Liver (tissue), 9 donors: ENCODE results near the gene LIM2. TPM values are rescaled to one million over a fixed set of nuclear protein-coding genes. Genes with fewer than 3 reads are reported as not detected.

Experiments used
- DNase-seq: peaks from one replicate; pipeline ENCODE4 v3.0.0-alpha.2; 2017; ENCODE audit warnings: low spot score
- H3K27ac ChIP-seq, 2 donors: one replicate each; pipeline ENCODE4 v1.7.0; 2013; ENCODE audit warnings: inconsistent platforms in 2 of 2, low read length in 2 of 2, control low read depth in 1 of 2, low read depth in 1 of 2, mild to moderate bottlenecking in 1 of 2
- H3K27me3 ChIP-seq, 4 donors: one replicate each; pipeline versions ENCODE4 v1.6.1 to v1.7.0; 2013; ENCODE audit warnings: low read length in 3 of 4, inconsistent platforms in 1 of 4, mild to moderate bottlenecking in 1 of 4, moderate library complexity in 1 of 4; ENCODE audit not compliant: control insufficient read depth in 4 of 4, insufficient read depth in 4 of 4
- H3K36me3 ChIP-seq, 4 donors: one replicate each; pipeline versions ENCODE4 v1.6.1 to v1.7.0; 2013; ENCODE audit warnings: low read length in 3 of 4, mild to moderate bottlenecking in 3 of 4, low read depth in 1 of 4, moderate library complexity in 1 of 4; ENCODE audit not compliant: control insufficient read depth in 4 of 4, insufficient read depth in 3 of 4
- H3K4me1 ChIP-seq, 4 donors: one replicate each; pipeline versions ENCODE4 v1.6.1 to v1.7.0; 2013; ENCODE audit warnings: low read length in 3 of 4, mild to moderate bottlenecking in 3 of 4, moderate library complexity in 1 of 4; ENCODE audit not compliant: control insufficient read depth in 4 of 4, insufficient read depth in 4 of 4
- H3K4me3 ChIP-seq, 3 donors: one replicate each; pipeline versions ENCODE4 v1.6.1 to v1.7.0; 2013; ENCODE audit warnings: low read length in 3 of 3, control low read depth in 1 of 3, low read depth in 1 of 3, mild to moderate bottlenecking in 1 of 3
- H3K9ac ChIP-seq, 2 donors: one replicate each; pipeline ENCODE4 v1.7.0; 2013; ENCODE audit warnings: low read length in 2 of 2, mild to moderate bottlenecking in 2 of 2, moderate library complexity in 2 of 2, control low read depth in 1 of 2, low read depth in 1 of 2
- H3K9me3 ChIP-seq, 4 donors: one replicate each; pipeline versions ENCODE4 v1.6.1 to v1.7.0; 2013; ENCODE audit warnings: low read length in 3 of 4; ENCODE audit not compliant: control insufficient read depth in 4 of 4
- EGR1 ChIP-seq, 2 donors: IDR thresholded peaks; 2 replicates each; pipeline ENCODE4 v1.6.1; 2016 to 2018; ENCODE audit warnings: antibody characterized with exemption in 2 of 2, low read depth in 2 of 2
- FOXA1 ChIP-seq: IDR thresholded peaks from 2 replicates; pipeline ENCODE4 v1.6.1; 2016; ENCODE audit warnings: antibody characterized with exemption
- FOXA2 ChIP-seq: IDR thresholded peaks from 2 replicates; pipeline ENCODE4 v1.6.1; 2016; ENCODE audit warnings: antibody characterized with exemption
- GABPA ChIP-seq, 2 donors: IDR thresholded peaks in 1 of 2; conservative IDR thresholded peaks in 1 of 2; 2 replicates each; pipeline ENCODE4 v1.6.1; 2016; ENCODE audit warnings: antibody characterized with exemption in 2 of 2, mild to moderate bottlenecking in 1 of 2, moderate library complexity in 1 of 2
- HNF4A ChIP-seq, 2 donors: conservative IDR thresholded peaks; 2 replicates each; pipeline ENCODE4 v1.6.1; 2016; ENCODE audit warnings: antibody characterized with exemption in 2 of 2, mild to moderate bottlenecking in 2 of 2
- HNF4G ChIP-seq: IDR thresholded peaks from 2 replicates; pipeline ENCODE4 v1.6.1; 2016; ENCODE audit warnings: antibody characterized with exemption
- JUND ChIP-seq, 2 donors: IDR thresholded peaks; 2 replicates each; pipeline ENCODE4 v1.6.1; 2016; ENCODE audit warnings: antibody characterized with exemption in 2 of 2
- NR2F2 ChIP-seq: IDR thresholded peaks from 2 replicates; pipeline ENCODE4 v1.6.1; 2016; ENCODE audit warnings: antibody characterized with exemption
- RAD21 ChIP-seq, 2 donors: IDR thresholded peaks; 2 replicates each; pipeline ENCODE4 v1.6.1; 2016; ENCODE audit warnings: antibody characterized with exemption in 2 of 2, mild to moderate bottlenecking in 2 of 2
- RXRA ChIP-seq, 2 donors: IDR thresholded peaks; 2 replicates each; pipeline ENCODE4 v1.6.1; 2017 to 2018; ENCODE audit warnings: antibody characterized with exemption in 2 of 2, mild to moderate bottlenecking in 1 of 2
- SP1 ChIP-seq: IDR thresholded peaks from 2 replicates; pipeline ENCODE4 v1.6.1; 2018; ENCODE audit warnings: antibody characterized with exemption, mild to moderate bottlenecking
- TAF1 ChIP-seq: conservative IDR thresholded peaks from 2 replicates; pipeline ENCODE4 v1.6.1; 2016; ENCODE audit warnings: antibody characterized with exemption, mild to moderate bottlenecking
- YY1 ChIP-seq: IDR thresholded peaks from 2 replicates; pipeline ENCODE4 v1.6.1; 2016; ENCODE audit warnings: antibody characterized with exemption, mild to moderate bottlenecking
- ZBTB33 ChIP-seq: IDR thresholded peaks from 2 replicates; pipeline ENCODE4 v1.6.1; 2016; ENCODE audit warnings: antibody characterized with exemption
- WGBS: extraction: QIAGEN DNeasy Blood & Tissue Kit; methylation state at CpG from one replicate; pipeline ENCODE4 v1.1.7; 2013; 5-methylcytosine and 5-hydroxymethylcytosine counted together
- polyA plus RNA-seq, 2 donors: library from polyadenylated mRNA; stranded (reverse) in 1 of 2; unstranded in 1 of 2; fragments of 200-250 nt in 1 of 2; fragments of >200 nt in 1 of 2; fragmentation: Nextera tagmentation in 1 of 2; extraction: Ambion mirVana in 1 of 2; gene quantifications; one replicate each; pipeline versions ENCODE4 v1.2.1 to v1.2.3, GENCODE V29; 2013 to 2015
- total RNA-seq, 2 donors: library from RNA; depleted of rRNA; stranded (reverse); fragments of >200 nt; gene quantifications; one replicate each; pipeline ENCODE4 v1.2.3, GENCODE V29; 2014
- TF ChIP-seq, protein P1 (sequence below): IDR thresholded peaks from 2 replicates; pipeline ENCODE4 v1.6.1; 2016; ENCODE audit warnings: antibody characterized with exemption
- TF ChIP-seq, protein P2 (sequence below): IDR thresholded peaks from 2 replicates; pipeline ENCODE4 v1.6.1; 2016; ENCODE audit warnings: antibody characterized with exemption
- TF ChIP-seq, protein P3 (sequence below): fragments of 150-350 bp; IDR thresholded peaks from 2 replicates; pipeline ENCODE4 v1.5.1; 2017; ENCODE audit warnings: improper control_type of control experiment, low read depth, low read length; ENCODE audit not compliant: missing input control
- TF ChIP-seq, protein P4 (sequence below): IDR thresholded peaks from 2 replicates; pipeline ENCODE4 v1.6.1; 2016; ENCODE audit warnings: antibody characterized with exemption, mild to moderate bottlenecking
- donor health status: healthy.
- donor health status: healthy.
- donor health status: healthy.
- donor health status: healthy.
- donor health status: healthy.

LIM2 gene
- total and polyA plus RNA-seq, 4 donors = not detected

GRCh38 chr19:51339687-51340656 lies 47.8 kb downstream of the LIM2 start:
- peak overlapping the region in 2 of 3 donors; percentile 66 to 78 for H3K4me3 ChIP-seq
- no peaks in the 10 kb centered on the region for H3K27me3 ChIP-seq
- WGBS = 4% methylated on average over 107 of the region's 107 CpGs
- H3K36me3 ChIP-seq = peaks cover 0 to 3% (median 0%) of the 10 kb centered on the region in 4 donors
- H3K27ac ChIP-seq = peak overlapping the region; percentile 20 to 52
- peak; percentile 100 for DNase-seq
- no peaks in the 10 kb centered on the region for H3K9me3 ChIP-seq
- peaks cover 7 to 17% (median 13%) of the 10 kb centered on the region in 4 donors for H3K4me1 ChIP-seq
- TF ChIP-seq GABPA (IDR thresholded peaks at IDR 0.05 in 1 of 2, conservative IDR thresholded peaks at IDR 0.05 in 1 of 2) (no peak), JUND (IDR thresholded peaks at IDR 0.05) (no peak), HNF4A (conservative IDR thresholded peaks at IDR 0.05) (peak in 1 of 2 donors; percentile 10), NR2F2 (no peak), HNF4G (no peak), YY1 (peak; percentile 55), RXRA (IDR thresholded peaks at IDR 0.05) (peak in 1 of 2 donors; percentile 26), FOXA2 (no peak), EGR1 (IDR thresholded peaks at IDR 0.05; ENCODE audit: low read depth in 2 of 2) (no peak), FOXA1 (no peak), TAF1 (no peak), RAD21 (IDR thresholded peaks at IDR 0.05) (peak in 1 of 2 donors; percentile 10), ZBTB33 (no peak), SP1 (peak; percentile 69)
- TF ChIP-seq, protein P1, sequence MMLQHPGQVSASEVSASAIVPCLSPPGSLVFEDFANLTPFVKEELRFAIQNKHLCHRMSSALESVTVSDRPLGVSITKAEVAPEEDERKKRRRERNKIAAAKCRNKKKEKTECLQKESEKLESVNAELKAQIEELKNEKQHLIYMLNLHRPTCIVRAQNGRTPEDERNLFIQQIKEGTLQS = no peak
- TF ChIP-seq, protein P2, sequence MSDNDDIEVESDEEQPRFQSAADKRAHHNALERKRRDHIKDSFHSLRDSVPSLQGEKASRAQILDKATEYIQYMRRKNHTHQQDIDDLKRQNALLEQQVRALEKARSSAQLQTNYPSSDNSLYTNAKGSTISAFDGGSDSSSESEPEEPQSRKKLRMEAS = no peak
- TF ChIP-seq, protein P3, sequence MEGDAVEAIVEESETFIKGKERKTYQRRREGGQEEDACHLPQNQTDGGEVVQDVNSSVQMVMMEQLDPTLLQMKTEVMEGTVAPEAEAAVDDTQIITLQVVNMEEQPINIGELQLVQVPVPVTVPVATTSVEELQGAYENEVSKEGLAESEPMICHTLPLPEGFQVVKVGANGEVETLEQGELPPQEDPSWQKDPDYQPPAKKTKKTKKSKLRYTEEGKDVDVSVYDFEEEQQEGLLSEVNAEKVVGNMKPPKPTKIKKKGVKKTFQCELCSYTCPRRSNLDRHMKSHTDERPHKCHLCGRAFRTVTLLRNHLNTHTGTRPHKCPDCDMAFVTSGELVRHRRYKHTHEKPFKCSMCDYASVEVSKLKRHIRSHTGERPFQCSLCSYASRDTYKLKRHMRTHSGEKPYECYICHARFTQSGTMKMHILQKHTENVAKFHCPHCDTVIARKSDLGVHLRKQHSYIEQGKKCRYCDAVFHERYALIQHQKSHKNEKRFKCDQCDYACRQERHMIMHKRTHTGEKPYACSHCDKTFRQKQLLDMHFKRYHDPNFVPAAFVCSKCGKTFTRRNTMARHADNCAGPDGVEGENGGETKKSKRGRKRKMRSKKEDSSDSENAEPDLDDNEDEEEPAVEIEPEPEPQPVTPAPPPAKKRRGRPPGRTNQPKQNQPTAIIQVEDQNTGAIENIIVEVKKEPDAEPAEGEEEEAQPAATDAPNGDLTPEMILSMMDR = peak; percentile 31
- TF ChIP-seq, protein P4, sequence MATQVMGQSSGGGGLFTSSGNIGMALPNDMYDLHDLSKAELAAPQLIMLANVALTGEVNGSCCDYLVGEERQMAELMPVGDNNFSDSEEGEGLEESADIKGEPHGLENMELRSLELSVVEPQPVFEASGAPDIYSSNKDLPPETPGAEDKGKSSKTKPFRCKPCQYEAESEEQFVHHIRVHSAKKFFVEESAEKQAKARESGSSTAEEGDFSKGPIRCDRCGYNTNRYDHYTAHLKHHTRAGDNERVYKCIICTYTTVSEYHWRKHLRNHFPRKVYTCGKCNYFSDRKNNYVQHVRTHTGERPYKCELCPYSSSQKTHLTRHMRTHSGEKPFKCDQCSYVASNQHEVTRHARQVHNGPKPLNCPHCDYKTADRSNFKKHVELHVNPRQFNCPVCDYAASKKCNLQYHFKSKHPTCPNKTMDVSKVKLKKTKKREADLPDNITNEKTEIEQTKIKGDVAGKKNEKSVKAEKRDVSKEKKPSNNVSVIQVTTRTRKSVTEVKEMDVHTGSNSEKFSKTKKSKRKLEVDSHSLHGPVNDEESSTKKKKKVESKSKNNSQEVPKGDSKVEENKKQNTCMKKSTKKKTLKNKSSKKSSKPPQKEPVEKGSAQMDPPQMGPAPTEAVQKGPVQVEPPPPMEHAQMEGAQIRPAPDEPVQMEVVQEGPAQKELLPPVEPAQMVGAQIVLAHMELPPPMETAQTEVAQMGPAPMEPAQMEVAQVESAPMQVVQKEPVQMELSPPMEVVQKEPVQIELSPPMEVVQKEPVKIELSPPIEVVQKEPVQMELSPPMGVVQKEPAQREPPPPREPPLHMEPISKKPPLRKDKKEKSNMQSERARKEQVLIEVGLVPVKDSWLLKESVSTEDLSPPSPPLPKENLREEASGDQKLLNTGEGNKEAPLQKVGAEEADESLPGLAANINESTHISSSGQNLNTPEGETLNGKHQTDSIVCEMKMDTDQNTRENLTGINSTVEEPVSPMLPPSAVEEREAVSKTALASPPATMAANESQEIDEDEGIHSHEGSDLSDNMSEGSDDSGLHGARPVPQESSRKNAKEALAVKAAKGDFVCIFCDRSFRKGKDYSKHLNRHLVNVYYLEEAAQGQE = peak; percentile 65
- no peak overlapping the region for H3K9ac ChIP-seq
